ENCODE results near the gene TRMT112. TPM values are rescaled to one million over a fixed set of nuclear protein-coding genes. Genes with fewer than 3 reads are reported as not detected.

The TRMT112 gene
- total and polyA plus RNA-seq, 10 of the 15 experiments (the other 5 are each of a cell fraction or from before 2014, with no cell fraction given), result 212 to 455 (median 308) TPM

- no peak for TF ChIP-seq NFYA (IDR thresholded peaks at IDR 0.05; ENCODE audit: borderline replicate concordance, low read depth, low read length)
- TF ChIP-seq NR2C1 (IDR thresholded peaks at IDR 0.05), result peak; percentile 100
- TF ChIP-seq TCF3 (IDR thresholded peaks at IDR 0.05; ENCODE audit: borderline replicate concordance, insufficient read depth, low read depth, low read length), result peak; percentile 5; the same call in 1 of the 2 replicates
- TF ChIP-seq SMAD5 (IDR thresholded peaks at IDR 0.05; ENCODE audit: low read depth), result peak; percentile 23
- TF ChIP-seq POLR2AphosphoS5 (IDR thresholded peaks at IDR 0.05; ENCODE audit: low read length), result peak; percentile 75
- peak; percentile 99 for TF ChIP-seq GABPA (IDR thresholded peaks at IDR 0.05; ENCODE audit: low read depth)
- TF ChIP-seq MTA3 (IDR thresholded peaks at IDR 0.05; ENCODE audit: borderline replicate concordance, low read length), result no peak
- peak; percentile 79 for TF ChIP-seq NR2C2 (IDR thresholded peaks at IDR 0.05; ENCODE audit: borderline replicate concordance, control insufficient read depth, insufficient read length, low read depth)
- TF ChIP-seq BACH1 (IDR thresholded peaks at IDR 0.05; ENCODE audit: borderline replicate concordance), result peak; percentile 74; the same call in 1 of the 2 replicates
- TF ChIP-seq ZNF274 (IDR thresholded peaks at IDR 0.05; ENCODE audit: insufficient read depth, insufficient read length), result no peak
- peak; percentile 86 for TF ChIP-seq CREB1 (IDR thresholded peaks at IDR 0.05; ENCODE audit: low read depth)
- peak; percentile 50 for TF ChIP-seq TAF1 (IDR thresholded peaks at IDR 0.05; ENCODE audit: borderline replicate concordance, low read depth, low read length)
- TF ChIP-seq PKNOX1 (IDR thresholded peaks at IDR 0.05), result peak; percentile 53
- TF ChIP-seq DPF2 (IDR thresholded peaks at IDR 0.05), result peak; percentile 23; the same call in 1 of the 2 replicates
- TF ChIP-seq TCF12 (IDR thresholded peaks at IDR 0.05; ENCODE audit: low read depth, low read length), result no peak
- no peak for TF ChIP-seq YBX1 (IDR thresholded peaks at IDR 0.05)
These were observed 47.7 kb downstream of the TRMT112 start (continued) for GRCh38 chr11:64269540-64270220.

All from GM12878 (cell line).